Endothelial cell of umbilical vein (primary cell): ENCODE results near the gene HSP90AA1.

Experiments used
- MYC ChIP-seq: IDR thresholded peaks from one replicate; pipeline ENCODE4 v1.6.1; 2011; ENCODE audit warnings: mild to moderate bottlenecking, low read depth, low read length
- POLR2AphosphoS5 ChIP-seq: IDR thresholded peaks from 2 replicates; pipeline ENCODE4 v1.6.1; 2012; ENCODE audit warnings: low read depth, mild to moderate bottlenecking, control low read depth, low read length, moderate library complexity; ENCODE audit not compliant: insufficient read depth
- TF ChIP-seq, protein P1 (sequence below), 2 donors: IDR thresholded peaks; 1 replicate in 1 of 2; 2 replicates in 1 of 2; pipeline ENCODE4 v1.5.1; 2011; ENCODE audit warnings: low read length in 2 of 2, mild to moderate bottlenecking in 2 of 2, moderate library complexity in 2 of 2, control low read depth in 1 of 2, inconsistent platforms in 1 of 2, low read depth in 1 of 2; ENCODE audit not compliant: insufficient read depth in 1 of 2; ENCODE audit errors: extremely low read depth in 1 of 2

DNA sequence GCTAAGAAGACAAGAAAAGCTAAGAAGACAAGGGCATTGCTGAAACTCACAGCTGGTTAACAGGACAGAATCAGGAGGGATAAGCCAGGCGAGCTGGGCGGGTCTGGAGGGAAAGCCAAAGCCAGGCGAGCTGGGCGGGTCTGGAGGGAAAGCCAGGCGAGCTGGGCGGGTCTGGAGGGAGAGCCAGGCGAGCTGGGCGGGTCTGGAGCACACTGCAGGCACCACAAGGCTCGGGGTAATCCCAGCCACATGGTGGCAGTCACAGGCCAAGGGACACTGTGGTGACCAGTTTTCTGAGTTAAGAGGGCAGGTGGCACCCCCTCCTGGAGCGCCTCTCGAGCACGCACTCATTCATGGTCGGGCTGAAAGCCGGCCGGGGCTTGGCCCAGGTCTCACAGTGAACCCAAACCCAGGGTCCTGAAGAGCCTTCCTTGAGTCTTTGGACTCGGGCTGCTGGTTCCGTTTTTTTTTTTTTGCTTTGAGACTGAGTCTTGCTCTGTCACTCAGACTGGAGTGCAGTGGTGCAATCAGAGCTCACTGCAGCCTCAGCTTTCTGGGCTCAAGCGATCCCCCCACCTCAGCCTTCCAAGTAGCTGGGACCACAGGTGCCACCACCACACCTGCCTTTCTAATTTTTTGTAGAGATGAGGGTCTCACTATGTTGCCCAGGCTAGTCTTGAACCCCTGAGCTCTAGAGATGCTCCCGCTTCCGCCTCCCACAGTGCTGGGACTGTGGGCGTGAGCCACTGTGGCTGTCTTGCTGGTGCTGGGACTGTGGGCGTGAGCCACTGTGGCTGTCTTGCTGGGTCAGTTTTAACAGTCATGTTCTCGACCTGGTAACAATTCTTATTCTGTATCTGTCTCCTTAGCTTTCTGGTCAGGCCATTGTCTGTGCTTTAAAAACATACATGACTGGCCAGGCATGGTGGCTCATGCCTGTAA, 40.2 kb downstream of the HSP90AA1 start:
- TF ChIP-seq POLR2AphosphoS5 (no peak), MYC (no peak)
- TF ChIP-seq, protein P1, sequence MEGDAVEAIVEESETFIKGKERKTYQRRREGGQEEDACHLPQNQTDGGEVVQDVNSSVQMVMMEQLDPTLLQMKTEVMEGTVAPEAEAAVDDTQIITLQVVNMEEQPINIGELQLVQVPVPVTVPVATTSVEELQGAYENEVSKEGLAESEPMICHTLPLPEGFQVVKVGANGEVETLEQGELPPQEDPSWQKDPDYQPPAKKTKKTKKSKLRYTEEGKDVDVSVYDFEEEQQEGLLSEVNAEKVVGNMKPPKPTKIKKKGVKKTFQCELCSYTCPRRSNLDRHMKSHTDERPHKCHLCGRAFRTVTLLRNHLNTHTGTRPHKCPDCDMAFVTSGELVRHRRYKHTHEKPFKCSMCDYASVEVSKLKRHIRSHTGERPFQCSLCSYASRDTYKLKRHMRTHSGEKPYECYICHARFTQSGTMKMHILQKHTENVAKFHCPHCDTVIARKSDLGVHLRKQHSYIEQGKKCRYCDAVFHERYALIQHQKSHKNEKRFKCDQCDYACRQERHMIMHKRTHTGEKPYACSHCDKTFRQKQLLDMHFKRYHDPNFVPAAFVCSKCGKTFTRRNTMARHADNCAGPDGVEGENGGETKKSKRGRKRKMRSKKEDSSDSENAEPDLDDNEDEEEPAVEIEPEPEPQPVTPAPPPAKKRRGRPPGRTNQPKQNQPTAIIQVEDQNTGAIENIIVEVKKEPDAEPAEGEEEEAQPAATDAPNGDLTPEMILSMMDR (IDR thresholded peaks at IDR 0.05; ENCODE audit: extremely low read depth in 1 of 2, insufficient read depth in 1 of 2, low read depth in 1 of 2, low read length in 2 of 2): no peak
